HPDE6-E6E7 (cell line): Measurements from ENCODE around the gene TSPAN4.

Experiments
- DNase-seq: peaks from one replicate; pipeline ENCODE4 v3.0.0; 2011; ENCODE audit warnings: missing footprints; ENCODE audit errors: extremely low spot score

TSPAN4 gene

DNA sequence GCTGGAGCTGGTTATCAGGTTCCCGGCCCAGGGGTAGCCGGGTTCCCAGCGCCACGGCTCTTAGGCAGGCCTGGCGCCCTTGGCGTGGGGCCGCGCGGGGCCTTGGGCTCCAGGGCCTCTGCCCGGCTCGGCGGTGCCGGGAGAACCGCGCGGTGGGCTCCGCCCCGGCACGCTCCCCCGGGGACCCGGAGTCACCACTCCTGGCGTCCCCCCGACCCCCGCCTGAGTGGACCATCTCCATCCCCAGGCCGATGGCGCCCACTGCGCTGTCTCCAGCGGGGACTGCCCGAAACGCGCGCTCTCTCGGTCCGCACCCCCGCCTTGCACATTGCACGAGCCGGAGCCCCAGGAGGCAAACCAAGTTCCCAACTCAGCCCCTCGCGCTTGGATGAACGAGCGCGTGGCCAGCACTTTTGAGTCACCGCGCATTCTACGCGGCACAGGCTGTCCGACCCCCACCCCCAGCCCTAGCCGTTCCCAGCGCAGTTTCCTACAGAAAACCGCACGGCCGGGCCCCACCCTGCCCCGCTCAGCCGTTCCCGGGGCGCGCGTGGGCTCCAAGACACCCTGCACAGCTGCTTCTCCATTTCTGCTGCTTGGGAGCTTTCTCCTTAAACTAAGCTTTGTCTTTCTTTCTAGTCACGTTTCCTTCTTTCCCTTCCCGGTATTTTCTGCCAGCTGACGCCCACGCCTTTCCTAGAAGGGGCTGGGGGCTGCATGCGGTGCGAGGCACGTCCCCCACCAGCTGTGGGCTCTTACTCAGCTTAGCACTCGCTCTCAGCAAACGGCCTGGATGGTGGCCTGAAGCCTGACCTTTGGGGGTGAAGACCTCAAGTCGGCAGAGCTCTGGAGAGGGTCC is 68.6 kb downstream of the TSPAN4 start:
- DNase-seq: no peak

DNA sequence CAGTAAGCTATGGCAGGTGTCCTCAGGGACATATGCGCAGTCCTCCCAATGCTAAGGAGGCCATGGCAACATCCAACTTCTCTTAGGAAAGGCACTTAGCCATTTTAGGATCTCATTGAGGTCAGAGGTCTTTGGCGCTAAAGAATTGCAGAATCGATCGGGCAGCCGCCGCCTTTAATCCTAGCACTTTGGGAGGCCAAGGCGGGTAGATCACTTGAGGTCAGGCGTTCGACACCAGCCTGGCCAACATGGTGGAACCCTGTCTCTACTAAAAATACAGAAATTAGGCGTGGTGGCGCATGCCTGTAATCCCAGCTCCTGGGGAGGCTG is 69.2 kb downstream of the TSPAN4 start:
- DNase-seq: no peak

DNA sequence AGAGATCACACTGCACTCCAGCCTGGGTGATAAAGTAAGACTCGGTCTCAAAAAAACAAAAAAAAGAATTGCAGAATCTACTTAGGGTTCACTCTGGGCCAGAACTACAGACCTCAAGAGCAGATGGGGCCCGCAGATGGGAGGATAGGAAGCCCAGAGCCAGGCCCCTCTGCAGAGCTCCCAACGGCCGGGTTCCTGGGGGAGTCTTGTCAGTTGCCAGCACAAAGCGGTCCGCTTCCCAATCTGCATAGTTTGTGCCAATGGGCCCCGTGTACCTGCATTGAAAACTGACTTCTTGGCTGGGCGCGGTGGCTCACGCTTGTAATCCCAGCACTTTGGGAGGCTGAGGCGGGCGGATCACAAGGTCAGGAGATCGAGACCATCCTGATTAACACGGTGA is 69.6 kb downstream of the TSPAN4 start:
- DNase-seq: no peak

DNA sequence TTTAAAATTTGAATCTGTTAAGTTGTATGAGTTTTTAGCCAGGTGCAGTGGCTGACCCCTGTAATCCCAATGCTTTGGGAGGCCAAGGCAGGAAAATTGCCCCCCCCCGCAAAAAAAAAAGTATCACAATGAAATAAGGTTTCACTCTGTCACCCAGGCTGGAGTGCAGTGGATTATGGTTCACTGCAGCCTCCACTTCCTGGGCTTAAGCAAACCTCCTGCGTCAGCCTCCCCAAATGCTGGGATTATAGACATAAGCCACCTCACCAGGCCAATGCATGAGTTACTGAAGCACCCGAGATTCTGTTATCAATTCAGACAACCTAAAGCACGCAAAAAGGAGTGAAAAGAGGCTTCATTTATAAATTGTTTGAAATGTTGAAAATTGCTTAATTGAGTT is 70.4 kb downstream of the TSPAN4 start:
- no peak for DNase-seq

DNA sequence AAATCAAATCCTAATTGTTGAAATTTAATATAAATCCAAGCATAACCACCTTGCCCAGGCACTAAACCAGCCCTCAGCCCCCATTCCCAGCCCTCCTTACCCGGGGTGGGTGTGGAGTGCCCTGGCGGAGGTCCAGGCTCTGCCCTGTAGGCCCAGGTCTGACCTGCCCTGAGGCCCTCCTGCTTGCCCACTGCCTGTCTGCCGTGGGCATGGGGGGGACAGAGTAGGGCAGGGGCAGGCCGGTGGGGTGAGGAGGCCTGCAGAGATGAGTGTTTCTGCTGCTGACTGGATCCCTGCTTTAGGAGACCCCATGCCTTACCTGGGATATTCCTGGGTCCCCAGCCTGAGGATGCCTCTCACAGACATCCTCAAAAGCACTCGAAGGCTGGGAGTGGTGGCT is 71.6 kb downstream of the TSPAN4 start:
- no peak for DNase-seq

DNA sequence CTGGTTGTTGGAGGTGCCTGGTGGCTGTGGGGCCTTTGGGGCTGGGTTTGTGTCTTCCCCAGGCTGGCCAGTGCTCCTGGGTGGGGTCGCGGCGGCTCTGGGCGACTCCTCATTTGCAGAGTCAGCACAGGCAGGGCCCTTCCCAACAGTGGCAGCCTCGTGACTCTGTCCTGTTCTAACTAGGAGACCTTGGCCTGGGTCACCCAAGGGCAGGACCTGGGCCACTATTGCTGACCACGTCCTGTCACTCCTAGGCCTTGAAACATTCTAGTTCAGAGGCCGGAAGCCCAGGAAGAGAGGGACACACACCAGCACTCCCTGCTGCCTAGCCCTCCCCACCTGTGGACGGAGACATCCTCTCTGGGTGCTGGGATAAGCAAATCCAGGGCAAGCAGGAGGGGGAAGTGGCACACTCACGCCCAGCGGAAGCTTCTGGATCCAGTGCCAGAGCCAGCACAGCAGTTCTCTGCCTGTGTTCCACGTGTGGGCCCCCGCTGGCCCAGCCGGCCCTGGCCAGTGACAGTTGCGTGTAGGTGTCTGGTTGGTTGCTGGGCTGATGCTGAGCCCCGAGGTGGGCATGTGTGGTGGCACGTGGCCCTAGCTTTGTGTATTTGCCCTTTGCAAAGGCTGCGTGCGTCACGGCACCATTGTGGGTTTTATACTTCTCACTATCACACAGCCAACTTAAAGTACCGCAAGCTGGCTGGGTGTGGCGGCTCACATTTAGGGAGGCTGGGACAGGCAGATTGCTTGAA is 72.3 kb downstream of the TSPAN4 start:
- no peak for DNase-seq
